WTC11 (cell line): ENCODE measurements around the gene TMX1.

ENCODE experiments used
- GRHL2 ChIP-seq: fragments of 250-450 bp; sonication (Bioruptor Pico); IDR thresholded peaks from 2 replicates; pipeline ENCODE4 v1.8.0; 2022; ENCODE audit warnings: mild to moderate bottlenecking, moderate library complexity; ENCODE audit not compliant: insufficient replicate concordance, severe bottlenecking
- KAT7 ChIP-seq: sonication (generic); formaldehyde crosslinking; IDR thresholded peaks from 2 replicates; pipeline ENCODE4 v1.8.1; 2023; ENCODE audit warnings: missing genetic modification reagents, mild to moderate bottlenecking, borderline replicate concordance
- NFE2L1 ChIP-seq: sonication (generic); formaldehyde crosslinking; IDR thresholded peaks from 2 replicates; pipeline ENCODE4 v1.8.1; 2023; ENCODE audit warnings: missing genetic modification reagents
- TF ChIP-seq, protein P1 (sequence below): fragments of 200-600 bp; IDR thresholded peaks from 2 replicates; pipeline ENCODE4 v1.8.0; 2022; ENCODE audit warnings: antibody characterized with exemption
- TF ChIP-seq, protein P2 (sequence below): sonication (generic); formaldehyde crosslinking; IDR thresholded peaks from 2 replicates; pipeline ENCODE4 v1.8.1; 2023; ENCODE audit warnings: mild to moderate bottlenecking, missing genetic modification reagents, moderate library complexity
- TF ChIP-seq, protein P3 (sequence below): sonication (generic); formaldehyde crosslinking; IDR thresholded peaks from 2 replicates; pipeline ENCODE4 v1.8.1; 2022; ENCODE audit warnings: missing genetic modification reagents, borderline replicate concordance
- TF ChIP-seq, protein P4 (sequence below): sonication (generic); formaldehyde crosslinking; IDR thresholded peaks from 2 replicates; pipeline ENCODE4 v1.8.1; 2022; ENCODE audit warnings: low read depth, mild to moderate bottlenecking, moderate library complexity, missing genetic modification reagents, borderline replicate concordance

DNA sequence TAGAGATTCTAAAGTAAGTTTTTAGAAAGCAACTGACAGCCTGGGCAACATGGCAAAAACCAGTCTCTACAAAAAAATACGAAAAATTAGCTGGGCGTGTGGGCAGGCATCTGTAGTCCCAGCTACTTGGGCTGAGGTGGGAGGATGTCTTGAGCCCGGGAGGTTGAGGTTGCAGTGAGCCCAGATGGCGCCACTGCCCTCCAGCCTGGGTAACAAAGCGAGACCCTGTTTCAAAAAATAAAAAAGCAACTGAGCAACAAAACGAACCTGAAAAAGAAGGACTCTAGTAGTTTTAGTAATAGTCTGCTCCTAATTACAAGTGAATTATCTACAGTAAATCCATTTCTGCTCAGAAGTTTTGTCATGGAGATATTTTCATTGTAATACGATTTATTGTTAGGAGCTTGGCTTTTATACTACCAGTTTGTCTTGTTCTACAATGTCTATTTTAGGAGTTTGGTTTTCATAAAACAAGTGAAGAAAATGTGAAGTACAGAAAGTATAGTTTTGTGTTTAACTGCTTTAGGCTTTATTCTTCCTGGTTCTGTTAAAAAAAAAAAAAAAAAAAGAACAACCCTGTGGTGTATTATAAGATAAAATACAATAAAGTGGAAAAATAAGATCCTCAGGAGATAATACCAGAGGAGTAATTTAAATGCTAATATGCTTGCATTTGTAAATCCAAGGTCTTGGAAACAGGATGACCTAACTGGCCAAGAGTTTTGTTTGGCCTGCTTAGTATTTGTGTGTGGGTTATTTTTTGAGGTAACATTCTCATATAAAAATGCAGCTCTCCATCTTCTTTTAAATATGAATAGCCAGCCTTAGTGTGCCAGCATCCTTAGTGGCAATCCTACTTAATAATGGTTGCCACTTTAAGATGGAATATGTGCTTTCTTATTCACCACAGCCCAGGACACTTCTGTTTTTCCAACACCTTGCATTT is 2.8 kb downstream of the TMX1 start:
- TF ChIP-seq, protein P1, sequence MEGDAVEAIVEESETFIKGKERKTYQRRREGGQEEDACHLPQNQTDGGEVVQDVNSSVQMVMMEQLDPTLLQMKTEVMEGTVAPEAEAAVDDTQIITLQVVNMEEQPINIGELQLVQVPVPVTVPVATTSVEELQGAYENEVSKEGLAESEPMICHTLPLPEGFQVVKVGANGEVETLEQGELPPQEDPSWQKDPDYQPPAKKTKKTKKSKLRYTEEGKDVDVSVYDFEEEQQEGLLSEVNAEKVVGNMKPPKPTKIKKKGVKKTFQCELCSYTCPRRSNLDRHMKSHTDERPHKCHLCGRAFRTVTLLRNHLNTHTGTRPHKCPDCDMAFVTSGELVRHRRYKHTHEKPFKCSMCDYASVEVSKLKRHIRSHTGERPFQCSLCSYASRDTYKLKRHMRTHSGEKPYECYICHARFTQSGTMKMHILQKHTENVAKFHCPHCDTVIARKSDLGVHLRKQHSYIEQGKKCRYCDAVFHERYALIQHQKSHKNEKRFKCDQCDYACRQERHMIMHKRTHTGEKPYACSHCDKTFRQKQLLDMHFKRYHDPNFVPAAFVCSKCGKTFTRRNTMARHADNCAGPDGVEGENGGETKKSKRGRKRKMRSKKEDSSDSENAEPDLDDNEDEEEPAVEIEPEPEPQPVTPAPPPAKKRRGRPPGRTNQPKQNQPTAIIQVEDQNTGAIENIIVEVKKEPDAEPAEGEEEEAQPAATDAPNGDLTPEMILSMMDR = no peak
- TF ChIP-seq NFE2L1 (no peak), KAT7 (CRISPR knock-in tag) (no peak), GRHL2 (CRISPR knock-in tag) (no peak)
- TF ChIP-seq, protein P2, sequence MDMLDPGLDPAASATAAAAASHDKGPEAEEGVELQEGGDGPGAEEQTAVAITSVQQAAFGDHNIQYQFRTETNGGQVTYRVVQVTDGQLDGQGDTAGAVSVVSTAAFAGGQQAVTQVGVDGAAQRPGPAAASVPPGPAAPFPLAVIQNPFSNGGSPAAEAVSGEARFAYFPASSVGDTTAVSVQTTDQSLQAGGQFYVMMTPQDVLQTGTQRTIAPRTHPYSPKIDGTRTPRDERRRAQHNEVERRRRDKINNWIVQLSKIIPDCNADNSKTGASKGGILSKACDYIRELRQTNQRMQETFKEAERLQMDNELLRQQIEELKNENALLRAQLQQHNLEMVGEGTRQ (CRISPR knock-in tag) = no peak
- TF ChIP-seq, protein P3, sequence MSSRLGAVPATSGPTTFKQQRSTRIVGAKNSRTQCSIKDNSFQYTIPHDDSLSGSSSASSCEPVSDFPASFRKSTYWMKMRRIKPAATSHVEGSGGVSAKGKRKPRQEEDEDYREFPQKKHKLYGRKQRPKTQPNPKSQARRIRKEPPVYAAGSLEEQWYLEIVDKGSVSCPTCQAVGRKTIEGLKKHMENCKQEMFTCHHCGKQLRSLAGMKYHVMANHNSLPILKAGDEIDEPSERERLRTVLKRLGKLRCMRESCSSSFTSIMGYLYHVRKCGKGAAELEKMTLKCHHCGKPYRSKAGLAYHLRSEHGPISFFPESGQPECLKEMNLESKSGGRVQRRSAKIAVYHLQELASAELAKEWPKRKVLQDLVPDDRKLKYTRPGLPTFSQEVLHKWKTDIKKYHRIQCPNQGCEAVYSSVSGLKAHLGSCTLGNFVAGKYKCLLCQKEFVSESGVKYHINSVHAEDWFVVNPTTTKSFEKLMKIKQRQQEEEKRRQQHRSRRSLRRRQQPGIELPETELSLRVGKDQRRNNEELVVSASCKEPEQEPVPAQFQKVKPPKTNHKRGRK (CRISPR knock-in tag) = no peak
- TF ChIP-seq, protein P4, sequence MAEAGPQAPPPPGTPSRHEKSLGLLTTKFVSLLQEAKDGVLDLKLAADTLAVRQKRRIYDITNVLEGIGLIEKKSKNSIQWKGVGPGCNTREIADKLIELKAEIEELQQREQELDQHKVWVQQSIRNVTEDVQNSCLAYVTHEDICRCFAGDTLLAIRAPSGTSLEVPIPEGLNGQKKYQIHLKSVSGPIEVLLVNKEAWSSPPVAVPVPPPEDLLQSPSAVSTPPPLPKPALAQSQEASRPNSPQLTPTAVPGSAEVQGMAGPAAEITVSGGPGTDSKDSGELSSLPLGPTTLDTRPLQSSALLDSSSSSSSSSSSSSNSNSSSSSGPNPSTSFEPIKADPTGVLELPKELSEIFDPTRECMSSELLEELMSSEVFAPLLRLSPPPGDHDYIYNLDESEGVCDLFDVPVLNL (CRISPR knock-in tag) = no peak
